ENCODE data around the gene SLC25A41. TPM values are rescaled to one million over a fixed set of nuclear protein-coding genes. Genes with fewer than 3 reads are reported as not detected.

SLC25A41 gene
- total RNA-seq, 4 donors from 2014 or later: 0.21 TPM; not detected in 3

GRCh38 chr19:6414793-6415590, 18.6 kb downstream of the SLC25A41 start:
- no peak overlapping the region for H3K4me3 ChIP-seq (ENCODE audit: low read depth, poor library complexity, severe bottlenecking)
- intact Hi-C loops (cut with DNase I; ENCODE audit: low total_unique reads): no loop called here
- no peak for TF ChIP-seq POLR2A (IDR thresholded peaks at IDR 0.05)
- TF ChIP-seq, protein P1, sequence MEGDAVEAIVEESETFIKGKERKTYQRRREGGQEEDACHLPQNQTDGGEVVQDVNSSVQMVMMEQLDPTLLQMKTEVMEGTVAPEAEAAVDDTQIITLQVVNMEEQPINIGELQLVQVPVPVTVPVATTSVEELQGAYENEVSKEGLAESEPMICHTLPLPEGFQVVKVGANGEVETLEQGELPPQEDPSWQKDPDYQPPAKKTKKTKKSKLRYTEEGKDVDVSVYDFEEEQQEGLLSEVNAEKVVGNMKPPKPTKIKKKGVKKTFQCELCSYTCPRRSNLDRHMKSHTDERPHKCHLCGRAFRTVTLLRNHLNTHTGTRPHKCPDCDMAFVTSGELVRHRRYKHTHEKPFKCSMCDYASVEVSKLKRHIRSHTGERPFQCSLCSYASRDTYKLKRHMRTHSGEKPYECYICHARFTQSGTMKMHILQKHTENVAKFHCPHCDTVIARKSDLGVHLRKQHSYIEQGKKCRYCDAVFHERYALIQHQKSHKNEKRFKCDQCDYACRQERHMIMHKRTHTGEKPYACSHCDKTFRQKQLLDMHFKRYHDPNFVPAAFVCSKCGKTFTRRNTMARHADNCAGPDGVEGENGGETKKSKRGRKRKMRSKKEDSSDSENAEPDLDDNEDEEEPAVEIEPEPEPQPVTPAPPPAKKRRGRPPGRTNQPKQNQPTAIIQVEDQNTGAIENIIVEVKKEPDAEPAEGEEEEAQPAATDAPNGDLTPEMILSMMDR (IDR thresholded peaks at IDR 0.05): no peak
- 95% methylated on average over 38 to 47 of the region's 47 CpGs for WGBS, 2 donors
- DNase-seq (ENCODE audit: low spot score in 2 of 2): no peak

DNA sequence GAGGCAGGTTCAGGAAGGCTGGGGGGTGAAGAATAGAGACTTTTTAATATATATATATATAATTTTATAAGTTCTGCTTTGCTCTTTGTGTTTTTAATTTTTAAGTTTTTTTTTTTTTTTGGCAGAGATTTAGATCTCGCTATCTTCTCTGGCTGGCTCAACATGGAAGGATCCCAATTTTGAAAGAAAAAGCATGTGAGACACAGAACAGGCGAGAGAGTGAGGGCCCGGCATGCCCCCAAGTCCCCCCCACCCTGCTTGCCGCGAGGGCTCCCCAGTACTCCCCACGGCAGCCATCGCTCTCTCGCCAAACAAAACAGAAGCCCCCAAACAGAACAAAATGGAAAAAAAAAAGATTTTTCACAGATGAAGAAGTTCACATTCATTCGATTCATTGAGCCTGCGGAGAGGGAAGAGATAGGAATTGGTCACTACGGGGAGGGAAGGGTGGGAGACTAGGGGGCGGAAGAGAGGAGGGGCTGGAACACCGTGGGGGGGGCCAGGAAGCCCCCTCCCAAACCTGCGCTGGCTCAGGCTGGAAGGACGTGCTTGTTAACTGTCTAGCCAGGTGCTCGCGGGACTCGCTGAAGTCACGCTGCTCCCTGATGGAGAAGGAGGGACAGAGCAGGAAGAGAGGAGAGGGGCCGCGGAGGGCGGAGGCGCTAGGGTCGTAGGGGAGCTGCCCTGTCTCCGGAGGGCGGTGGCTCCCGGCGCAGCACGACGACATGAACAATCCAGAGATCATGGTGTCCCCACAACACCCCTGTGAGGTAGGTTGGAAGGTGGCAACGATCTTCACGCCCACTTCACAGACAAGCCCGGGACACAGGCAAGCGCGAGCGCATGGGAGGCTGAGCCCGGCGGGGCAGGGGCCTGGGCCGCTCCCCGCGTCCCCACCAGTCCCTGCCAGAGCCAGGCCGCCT, 19.6 kb downstream of the SLC25A41 start:
- 70 to 73% methylated on average over 42 of the region's 42 CpGs for WGBS, 2 donors
- intact Hi-C loops (cut with DNase I; ENCODE audit: low total_unique reads): no loop called here
- H3K4me3 ChIP-seq (ENCODE audit: low read depth, poor library complexity, severe bottlenecking): no peak overlapping the region
- DNase-seq (ENCODE audit: low spot score in 2 of 2): no peak
- TF ChIP-seq, protein P1 (IDR thresholded peaks at IDR 0.05): no peak
- no peak for TF ChIP-seq POLR2A (IDR thresholded peaks at IDR 0.05)

- DNase-seq (ENCODE audit: low spot score in 2 of 2): no peak
- intact Hi-C loops (cut with DNase I; ENCODE audit: low total_unique reads): no loop called here
- no peak overlapping the region for H3K4me3 ChIP-seq (ENCODE audit: low read depth, poor library complexity, severe bottlenecking)
- no peak for TF ChIP-seq POLR2A (IDR thresholded peaks at IDR 0.05)
- TF ChIP-seq, protein P1 (IDR thresholded peaks at IDR 0.05): no peak
- WGBS, 2 donors: 56 to 61% methylated on average over 10 of the region's 10 CpGs
These were observed 20.3 kb downstream of the SLC25A41 start for GRCh38 chr19:6413291-6413690.

- H3K4me3 ChIP-seq (ENCODE audit: low read depth, poor library complexity, severe bottlenecking): no peak overlapping the region
- TF ChIP-seq POLR2A (IDR thresholded peaks at IDR 0.05): no peak
- TF ChIP-seq, protein P1 (IDR thresholded peaks at IDR 0.05): no peak
- DNase-seq (ENCODE audit: low spot score in 2 of 2): no peak
- intact Hi-C loops (cut with DNase I; ENCODE audit: low total_unique reads): no loop called here
- 57 to 71% methylated on average over 12 to 14 of the region's 15 CpGs for WGBS, 2 donors
These were observed 21.0 kb downstream of the SLC25A41 start for GRCh38 chr19:6412447-6413091.

DNA sequence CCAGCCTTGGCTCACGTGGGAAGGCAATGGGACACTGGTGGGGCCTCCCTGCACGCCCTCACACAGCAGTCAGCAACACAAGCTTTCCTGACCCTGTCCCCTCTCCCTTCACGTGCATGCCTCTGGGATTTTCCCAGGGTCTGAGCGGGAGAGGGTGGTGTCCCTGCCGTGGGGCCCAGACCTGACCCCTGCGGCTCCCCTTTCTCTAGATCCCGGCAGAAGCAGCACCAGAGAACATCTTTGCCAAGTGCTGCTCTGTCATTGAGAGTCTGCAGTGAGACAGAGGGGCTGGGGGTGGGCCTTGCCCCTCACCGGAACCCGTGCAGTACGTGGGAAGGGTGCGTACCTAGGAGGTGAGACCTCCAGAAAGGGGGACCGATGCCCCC, 21.5 kb downstream of the SLC25A41 start:
- TF ChIP-seq, protein P1 (IDR thresholded peaks at IDR 0.05): no peak
- no peak for TF ChIP-seq POLR2A (IDR thresholded peaks at IDR 0.05)
- H3K4me3 ChIP-seq (ENCODE audit: low read depth, poor library complexity, severe bottlenecking): no peak overlapping the region
- 62 to 75% methylated on average over 12 of the region's 12 CpGs for WGBS, 2 donors
- no peak for DNase-seq (ENCODE audit: low spot score in 2 of 2)
- intact Hi-C loops (cut with DNase I; ENCODE audit: low total_unique reads): no loop called here

All from lower leg skin (tissue), 4 donors.